Left lung (tissue), 10 donors: ENCODE results near the gene MED25. TPM values are rescaled to one million over a fixed set of nuclear protein-coding genes. Genes with fewer than 3 reads are reported as not detected.

Experiments
- ATAC-seq: fragments of 200-7000 bp; cut with Tn5 transposase; one replicate; pipeline ENCODE4 v1.9.1; 2020; ENCODE audit warnings: moderate library complexity
- DNase-seq, 4 donors: peaks; one replicate each; pipeline ENCODE4 v3.0.0-alpha.2; 2013 to 2020
- H3K27ac ChIP-seq, 2 donors: fragments of 200-600 bp; sonication (generic) in 1 of 2; one replicate each; pipeline versions ENCODE4 v1.5.0 to v1.8.0; 2020 to 2021
- H3K27me3 ChIP-seq, 2 donors: fragments of 200-600 bp; sonication (generic) in 1 of 2; one replicate each; pipeline versions ENCODE4 v1.5.0 to v1.8.0; 2020 to 2021
- H3K36me3 ChIP-seq, 2 donors: fragments of 200-600 bp; sonication (generic) in 1 of 2; one replicate each; pipeline versions ENCODE4 v1.5.0 to v1.8.0; 2020 to 2021
- H3K4me1 ChIP-seq, 2 donors: fragments of 200-600 bp; one replicate each; pipeline ENCODE4 v1.8.0; 2021
- H3K4me3 ChIP-seq, 2 donors: fragments of 200-600 bp; sonication (generic) in 1 of 2; one replicate each; pipeline versions ENCODE4 v1.5.0 to v1.8.0; 2020 to 2021; ENCODE audit warnings: mild to moderate bottlenecking in 1 of 2
- H3K9me3 ChIP-seq, 2 donors: fragments of 200-600 bp; sonication (generic) in 1 of 2; one replicate each; pipeline versions ENCODE4 v1.5.0 to v1.8.0; 2020 to 2021
- CTCF ChIP-seq, 2 donors: fragments of 200-600 bp; sonication (generic) in 1 of 2; IDR thresholded peaks; one replicate each; pipeline versions ENCODE4 v1.5.0 to v1.8.0; 2021; ENCODE audit warnings: antibody characterized with exemption in 2 of 2
- intact Hi-C, 2 donors: fragments of 100-400 bp; cut with DNase I; formaldehyde crosslinking; loops; one replicate each; pipeline versions ENCODE4 v1.11.2 to v1.14.2; 2022
- polyA plus RNA-seq, 6 donors: library from polyadenylated mRNA; unstranded; fragments of 120-200 nt; gene quantifications; one replicate each; pipeline ENCODE4 v1.2.1, GENCODE V29; 2013; ENCODE audit not compliant: insufficient read length in 6 of 6
- total RNA-seq, 2 donors: library from RNA; stranded (reverse); fragmentation: NEBNext Ultra II Directional; extraction: Animal tissue kit (Norgen Biotek cat#: 25700); gene quantifications; one replicate each; pipeline ENCODE4 v1.2.1, GENCODE V29; 2021
- donor health status: DM: no; HTN: yes; CAD: no.
- donor health status: DM: no; HTN: no; CAD: no.

Gene MED25
- total and polyA plus RNA-seq, 8 donors = 52.1 to 67.4 (median 57.6) TPM

GRCh38 chr19:49871349-49871985, 53.4 kb downstream of the MED25 start:
- Histone ChIP-seq H3K36me3 (peaks cover 0 to 31% of the 10 kb centered on the region in 2 donors), H3K4me3 (no peak overlapping the region), H3K27ac (no peak overlapping the region), H3K9me3 (no peaks in the 10 kb centered on the region), H3K4me1 (peaks cover 9 to 52% of the 10 kb centered on the region in 2 donors), H3K27me3 (no peaks in the 10 kb centered on the region)
- ATAC-seq (no peak), DNase-seq (peak in 1 of 4 donors; percentile 50)
- intact Hi-C loops = no loop called here
- TF ChIP-seq CTCF (IDR thresholded peaks at IDR 0.05) = no peak

DNA sequence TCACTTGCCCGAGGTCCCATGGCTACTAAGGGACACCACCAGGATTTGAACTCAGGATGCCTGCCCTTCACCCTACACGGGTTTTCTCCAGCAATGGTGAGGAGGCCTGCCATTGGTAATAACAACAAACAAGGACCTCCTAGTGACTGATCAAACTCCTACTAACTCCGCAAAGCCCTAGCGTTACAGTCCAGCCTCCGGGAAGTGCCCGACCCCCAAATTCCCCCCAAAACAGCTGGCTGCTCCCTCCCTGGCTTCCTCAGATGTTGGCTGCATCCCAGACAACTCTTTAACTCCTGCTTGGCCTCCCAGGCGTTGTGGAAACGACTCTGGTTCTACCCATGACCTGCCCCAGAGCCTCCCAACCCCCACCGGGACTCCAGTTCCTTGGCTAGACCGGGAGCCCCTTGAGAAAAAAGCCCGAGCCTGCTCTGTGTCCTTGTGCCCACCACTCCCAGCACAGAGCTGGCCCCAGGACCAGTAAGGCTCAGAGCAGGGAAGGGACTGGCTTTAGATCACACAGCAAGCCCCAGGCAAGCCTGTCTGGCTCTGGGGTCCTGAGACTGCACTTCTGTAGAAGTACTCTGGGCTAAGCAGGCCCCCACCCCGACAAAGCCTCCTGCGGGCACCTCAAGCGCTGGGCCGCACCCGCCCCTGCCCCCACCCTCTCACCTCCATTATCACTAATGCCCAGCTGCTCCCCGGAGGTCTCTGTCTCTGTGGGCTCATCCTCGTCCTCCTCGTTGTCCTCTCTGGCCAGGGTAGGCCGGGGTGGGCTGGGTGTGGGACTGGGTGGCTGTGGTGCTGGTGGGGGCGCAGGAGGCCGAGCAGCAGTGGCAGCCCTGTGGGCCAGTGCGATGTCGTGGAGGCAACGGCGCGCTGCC, 54.4 kb downstream of the MED25 start:
- no peak for TF ChIP-seq CTCF (IDR thresholded peaks at IDR 0.05)
- no peaks in the 10 kb centered on the region for H3K9me3 ChIP-seq
- peaks cover 0 to 31% of the 10 kb centered on the region in 2 donors for H3K36me3 ChIP-seq
- no peak for ATAC-seq
- no peaks in the 10 kb centered on the region for H3K27me3 ChIP-seq
- H3K27ac ChIP-seq = no peak overlapping the region
- H3K4me3 ChIP-seq = no peak overlapping the region
- intact Hi-C loops = no loop called here
- peaks cover 5 to 48% of the 10 kb centered on the region in 2 donors for H3K4me1 ChIP-seq
- DNase-seq = peak in 1 of 4 donors; percentile 54

DNA sequence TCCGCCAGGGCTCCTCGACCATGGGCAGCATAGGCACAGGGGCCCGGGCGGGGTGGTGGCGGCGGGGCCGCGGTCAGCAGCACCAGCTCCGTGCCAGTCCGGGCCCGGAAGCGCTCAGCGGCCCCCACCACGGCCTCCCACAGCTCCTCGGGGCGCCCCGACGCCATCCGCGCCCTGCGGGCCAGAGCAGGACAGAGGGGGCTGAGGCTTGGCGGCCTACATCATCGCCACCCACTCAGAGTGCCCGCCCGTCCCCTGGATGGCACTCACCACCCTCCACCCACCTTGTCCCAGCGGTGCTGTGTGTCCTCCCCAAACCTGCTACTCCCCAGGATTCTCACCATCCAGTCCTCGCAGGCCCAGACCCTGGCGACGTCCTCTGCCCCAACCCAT, 55.0 kb downstream of the MED25 start:
- peaks cover 0 to 31% of the 10 kb centered on the region in 2 donors for H3K36me3 ChIP-seq
- H3K4me3 ChIP-seq = no peak overlapping the region
- DNase-seq (peak in 1 of 4 donors; percentile 78), ATAC-seq (no peak)
- no peaks in the 10 kb centered on the region for H3K9me3 ChIP-seq
- TF ChIP-seq CTCF (IDR thresholded peaks at IDR 0.05) = no peak
- H3K27me3 ChIP-seq = no peaks in the 10 kb centered on the region
- no peak overlapping the region for H3K27ac ChIP-seq
- peaks cover 5 to 45% of the 10 kb centered on the region in 2 donors for H3K4me1 ChIP-seq
- intact Hi-C loops = no loop called here

- DNase-seq (peak in 1 of 4 donors; percentile 59), ATAC-seq (no peak)
- intact Hi-C loops = no loop called here
- no peak for TF ChIP-seq CTCF (IDR thresholded peaks at IDR 0.05)
- no peaks in the 10 kb centered on the region for H3K27me3 ChIP-seq
- H3K9me3 ChIP-seq = no peaks in the 10 kb centered on the region
- peaks cover 0 to 31% of the 10 kb centered on the region in 2 donors for H3K36me3 ChIP-seq
- H3K4me3 ChIP-seq = no peak overlapping the region
- no peak overlapping the region for H3K27ac ChIP-seq
- H3K4me1 ChIP-seq = peaks cover 2 to 45% of the 10 kb centered on the region in 2 donors
These were observed 55.7 kb downstream of the MED25 start for GRCh38 chr19:49873834-49874233.

GRCh38 chr19:49874503-49875157, 56.5 kb downstream of the MED25 start:
- no peaks in the 10 kb centered on the region for H3K27me3 ChIP-seq
- no peak overlapping the region for H3K4me3 ChIP-seq
- DNase-seq (no peak), ATAC-seq (no peak)
- H3K9me3 ChIP-seq = no peaks in the 10 kb centered on the region
- TF ChIP-seq CTCF (IDR thresholded peaks at IDR 0.05) = no peak
- peaks cover 0 to 38% of the 10 kb centered on the region in 2 donors for H3K36me3 ChIP-seq
- peaks cover 2 to 50% of the 10 kb centered on the region in 2 donors for H3K4me1 ChIP-seq
- intact Hi-C loops = no loop called here
- peak overlapping the region in 1 of 2 donors; percentile 99 for H3K27ac ChIP-seq
